ENCODE results near the gene GATAD1. TPM values are rescaled to one million over a fixed set of nuclear protein-coding genes. Genes with fewer than 3 reads are reported as not detected.

GATAD1 gene
- total and polyA plus RNA-seq, 2 of the 4 experiments (the other 2 are of a cell fraction) = 9.3 to 15.2 TPM

GRCh38 chr7:92496876-92497275, 49.6 kb downstream of the GATAD1 start:
- no peak overlapping the region for H3K14ac ChIP-seq (replicated peaks; ENCODE audit: low read depth, low read length)
- no peak overlapping the region for H2AK9ac ChIP-seq (replicated peaks; ENCODE audit: low read depth, low read length, poor library complexity)
- no TSS peak for BruUV-seq (replicated peaks)
- no peak overlapping the region for H3K23ac ChIP-seq (ENCODE audit: low read depth, low read length)
- POLR2A ChIA-PET (ENCODE audit: unreplicated experiment) = no interaction called here
- H3K4me2 ChIP-seq (ENCODE audit: low read depth, low read length) = no peak overlapping the region
- H3K36me3 ChIP-seq (ENCODE audit: control insufficient read depth, insufficient read depth, low read length) = peaks cover 26% of the 10 kb centered on the region
- no peak for TF ChIP-seq SMC3 (IDR thresholded peaks at IDR 0.05; ENCODE audit: low read depth, low read length)
- no peak for TF ChIP-seq USF2 (IDR thresholded peaks at IDR 0.05; ENCODE audit: low read depth, low read length)
- no peak for TF ChIP-seq CTCF (conservative IDR thresholded peaks at IDR 0.05; ENCODE audit: low read depth, low read length)
- no peak for TF ChIP-seq POLR2A (IDR thresholded peaks at IDR 0.05; ENCODE audit: low read depth, low read length)
- TF ChIP-seq RCOR1 (IDR thresholded peaks at IDR 0.05; ENCODE audit: insufficient replicate concordance, low read length) = no peak
- TF ChIP-seq ELK1 (IDR thresholded peaks at IDR 0.05; ENCODE audit: borderline replicate concordance, low read depth, low read length) = no peak
- TF ChIP-seq MAZ (IDR thresholded peaks at IDR 0.05; ENCODE audit: borderline replicate concordance, low read depth, low read length) = no peak
- no peak for TF ChIP-seq MAFK (IDR thresholded peaks at IDR 0.05; ENCODE audit: low read depth, low read length)
- TF ChIP-seq CHD1 (IDR thresholded peaks at IDR 0.05; ENCODE audit: low read depth, low read length) = no peak
- TF ChIP-seq MXI1 (IDR thresholded peaks at IDR 0.05; ENCODE audit: borderline replicate concordance, low read depth, low read length) = no peak
- no peak for TF ChIP-seq RFX5 (IDR thresholded peaks at IDR 0.05; ENCODE audit: low read depth, low read length)
- TF ChIP-seq FOS (IDR thresholded peaks at IDR 0.05; ENCODE audit: low read depth, low read length) = no peak
- TF ChIP-seq CEBPB (IDR thresholded peaks at IDR 0.05; ENCODE audit: low read depth, low read length) = no peak
- TF ChIP-seq RAD21 (IDR thresholded peaks at IDR 0.05; ENCODE audit: low read length) = no peak
- TF ChIP-seq NFE2L2 (IDR thresholded peaks at IDR 0.05; ENCODE audit: low read depth, low read length) = no peak
- TF ChIP-seq BHLHE40 (IDR thresholded peaks at IDR 0.05; ENCODE audit: low read depth, low read length) = no peak
- no peaks in the 10 kb centered on the region for H3K79me1 ChIP-seq (ENCODE audit: low read depth in 1 of 2, low read length in 2 of 2)
- 100% methylated on average over 1 of the region's 2 CpGs; no CpG with 5 or more reads in 1 of the 2 experiments for WGBS, 2 experiments (ENCODE audit: extremely low coverage in 2 of 2, insufficient read length in 1 of 2)
- H2AK5ac ChIP-seq (ENCODE audit: low read depth, low read length) = no peak overlapping the region
- no peak overlapping the region for H2BK15ac ChIP-seq (ENCODE audit: low read depth, low read length)
- H3K56ac ChIP-seq (ENCODE audit: extremely low read depth, insufficient read depth, low read length) = no peak overlapping the region
- dilution Hi-C loops (cut with HindIII; ENCODE audit: low sequenced_read_pairs, unreplicated experiment) = no loop called here
- no peak overlapping the region for H3K4me3 ChIP-seq (ENCODE audit: insufficient read depth, low read depth, low read length)
- no peak overlapping the region for H2BK120ac ChIP-seq (ENCODE audit: low read depth, low read length)
- H3K4ac ChIP-seq (ENCODE audit: low read depth, low read length) = no peak overlapping the region
- in situ Hi-C loops (cut with MboI; ENCODE audit: low sequenced_read_pairs) = no loop called here
- ATAC-seq (ENCODE audit: low read depth) = peak; percentile 73
- intact Hi-C loops (cut with micrococcal nuclease) = no loop called here
- H3K9me3 ChIP-seq (ENCODE audit: control insufficient read depth, insufficient read depth, low read length) = no peaks in the 10 kb centered on the region
- no peaks in the 10 kb centered on the region for H4K20me1 ChIP-seq (ENCODE audit: insufficient read depth, low read length)
- no peak overlapping the region for H4K8ac ChIP-seq (ENCODE audit: low read depth in 2 of 2, low read length in 2 of 2)
- no peak overlapping the region for H2BK20ac ChIP-seq (ENCODE audit: low read depth, low read length)
- H3K27ac ChIP-seq (ENCODE audit: insufficient read depth, low read length) = no peak overlapping the region
- no peak overlapping the region for H3K18ac ChIP-seq (ENCODE audit: low read depth, low read length)
- H3K27me3 ChIP-seq (ENCODE audit: control insufficient read depth, insufficient read depth, low read length) = no peaks in the 10 kb centered on the region
- H3K9ac ChIP-seq (ENCODE audit: low read depth, low read length) = no peak overlapping the region
- H4K5ac ChIP-seq (ENCODE audit: low read depth, low read length) = no peak overlapping the region
- no peaks in the 10 kb centered on the region for H3K9me1 ChIP-seq (ENCODE audit: insufficient read depth, low read length)
- no peak overlapping the region for H4K91ac ChIP-seq (ENCODE audit: insufficient read depth, low read depth, low read length)
- H2AFZ ChIP-seq (replicated peaks; ENCODE audit: low read length, poor library complexity) = no peak overlapping the region
- CTCF ChIA-PET = no interaction called here
- DNase-seq = peak; percentile 62
- no peaks in the 10 kb centered on the region for H3K4me1 ChIP-seq (ENCODE audit: control insufficient read depth, insufficient read depth, low read length)
- no peak overlapping the region for H2BK5ac ChIP-seq (ENCODE audit: low read depth, low read length, poor library complexity, severe bottlenecking)
